ENCODE measurements around the gene RRAS. TPM values are rescaled to one million over a fixed set of nuclear protein-coding genes. Genes with fewer than 3 reads are reported as not detected.
A peak's percentile ranks its signal among the peaks of the same experiment; 100 is the strongest.

The RRAS gene
- total RNA-seq: 8.7 TPM

DNA sequence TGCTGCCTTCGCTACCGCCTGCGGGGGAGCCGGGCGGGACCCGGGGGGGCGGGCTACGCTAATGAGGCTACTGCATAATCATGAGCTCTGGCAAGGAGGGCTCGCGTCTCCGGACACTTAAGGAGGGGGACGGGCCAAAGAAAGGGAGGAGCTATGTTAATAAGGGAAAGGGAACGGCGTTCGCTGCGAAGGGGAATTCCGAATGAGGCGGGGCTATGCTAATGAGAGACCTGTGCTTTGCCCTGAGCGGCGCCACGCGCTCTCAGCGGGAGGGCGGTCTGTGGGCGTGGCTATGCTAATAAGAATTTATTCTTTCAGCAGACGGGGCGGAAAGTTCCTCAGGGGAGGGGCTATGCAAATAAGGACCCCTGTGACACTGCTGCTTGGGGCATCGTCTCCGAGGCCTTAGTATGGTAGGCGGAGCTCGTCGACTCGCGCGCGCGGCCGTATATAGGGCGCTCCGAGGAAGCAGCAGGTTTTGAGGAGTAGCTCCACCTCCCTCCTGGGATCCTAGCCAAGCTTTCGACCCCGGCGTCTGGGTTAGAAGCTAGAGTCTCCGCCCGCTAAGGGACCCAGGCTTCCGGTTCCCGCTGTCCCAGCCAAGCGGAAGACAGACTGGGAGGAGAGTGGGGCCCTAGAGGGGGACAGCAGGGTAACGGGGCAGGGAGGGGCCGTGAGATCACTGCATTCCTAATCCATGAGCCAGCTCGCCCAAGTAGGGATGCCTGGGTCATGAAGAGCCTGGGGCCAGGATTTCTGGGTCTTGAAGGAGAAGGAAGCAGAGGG lies at the start of gene RRAS:
TSS of gene RRAS (minus strand) at position 31 of the 786 bp plus-strand sequence. CDS start 45 bp downstream, outside the sequence.
- Histone ChIP-seq H3K4me1 (ENCODE audit: insufficient read depth, low read length) (peaks cover 53% of the 10 kb centered on the region), H3K4me3 (ENCODE audit: low read length) (peak within 1 kb of the TSS; percentile 44), H3K27me3 (ENCODE audit: insufficient read depth, low read length) (no peaks in the 10 kb centered on the region), H3K9me3 (ENCODE audit: low read depth, low read length) (no peaks in the 10 kb centered on the region)

DNA sequence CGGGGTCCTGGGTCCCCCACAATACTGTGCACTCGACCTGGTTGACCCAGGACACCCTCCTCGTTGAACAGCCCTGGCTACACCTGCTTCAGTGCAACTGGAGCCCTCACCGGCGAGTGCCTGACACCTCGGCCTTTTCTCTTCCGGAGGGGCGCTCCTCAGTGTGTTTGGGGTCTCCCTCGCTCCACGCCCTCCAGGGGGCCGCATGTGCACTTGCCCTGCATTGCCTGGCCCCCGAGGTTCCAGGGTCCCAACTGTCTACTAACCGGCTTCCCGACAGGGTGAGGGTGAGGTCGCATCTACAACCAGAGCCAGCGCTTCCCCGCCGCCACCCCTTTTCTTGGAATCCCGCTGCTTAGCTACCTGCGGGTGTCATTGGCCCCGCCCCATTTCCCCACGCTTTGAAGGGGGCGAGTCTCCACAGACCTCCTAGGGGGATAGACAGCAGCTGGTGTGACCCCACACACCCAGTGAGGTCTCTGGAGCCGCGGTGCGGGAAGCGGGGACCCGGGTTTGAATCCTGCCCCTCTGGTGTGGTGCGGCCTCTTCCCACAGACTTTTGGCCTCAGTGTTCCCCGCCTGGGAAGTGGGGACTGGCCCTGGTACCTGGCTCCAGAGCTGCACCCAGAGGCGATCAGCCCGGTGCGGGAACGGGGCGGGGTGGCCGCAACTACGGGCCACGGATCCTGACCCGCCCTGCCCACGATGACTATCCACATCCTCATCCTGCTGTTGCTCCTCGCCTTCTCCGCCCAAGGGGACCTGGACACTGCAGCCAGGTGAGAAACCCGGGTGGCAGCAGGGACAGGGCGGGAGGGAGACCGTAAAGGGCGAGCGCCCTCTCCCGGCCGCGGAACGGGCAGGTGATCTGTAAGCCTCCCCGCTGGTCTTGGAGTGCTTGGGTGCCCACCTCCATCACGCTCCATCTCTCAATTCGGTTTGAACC lies 49.5 kb upstream of the RRAS start, which contains the start of gene ADM5:
TSS of gene ADM5 (plus strand) at position 462 of the 946 bp plus-strand sequence. CDS start at position 706, 244 bp downstream.
- Histone ChIP-seq H3K27me3 (ENCODE audit: insufficient read depth, low read length) (peaks cover 21% of the 10 kb centered on the region), H3K4me3 (ENCODE audit: low read length) (no peak within 1 kb of the TSS), H3K9me3 (ENCODE audit: low read depth, low read length) (no peaks in the 10 kb centered on the region), H3K4me1 (ENCODE audit: insufficient read depth, low read length) (peaks cover 29% of the 10 kb centered on the region)

DNA sequence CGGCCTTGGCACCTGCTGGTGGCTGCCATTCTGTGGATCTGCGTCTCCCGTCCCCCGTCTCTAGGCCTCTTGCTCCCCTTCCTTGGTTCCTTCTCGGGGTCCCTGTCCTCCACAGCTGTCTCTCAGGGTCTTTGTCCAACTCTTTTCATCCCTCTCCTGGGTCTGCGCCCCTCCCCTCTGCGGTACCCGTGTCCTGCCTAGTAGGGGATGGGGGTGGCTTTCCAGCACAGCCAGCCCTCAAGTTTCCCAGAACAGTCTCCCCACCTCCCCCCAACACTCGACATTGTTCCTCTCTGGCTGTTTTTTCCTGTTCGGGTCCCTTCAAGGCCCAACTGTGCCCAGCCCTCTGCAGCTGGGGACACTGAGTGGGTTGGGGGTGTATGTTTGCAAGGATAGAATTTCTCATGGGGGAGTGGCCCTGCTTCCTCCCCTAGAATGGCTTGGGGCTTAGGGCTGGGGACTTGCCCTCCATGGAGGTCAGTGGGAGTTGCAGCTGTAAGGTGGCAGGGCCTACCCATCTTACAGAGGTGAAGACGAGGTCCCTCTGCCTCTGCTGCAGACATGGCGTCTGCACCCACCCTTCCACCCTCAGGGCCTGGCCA lies 48.7 kb upstream of the RRAS start:
- no peaks in the 10 kb centered on the region for H3K9me3 ChIP-seq (ENCODE audit: low read depth, low read length)
- H3K4me1 ChIP-seq (ENCODE audit: insufficient read depth, low read length): peaks cover 29% of the 10 kb centered on the region
- no peak overlapping the region for H3K4me3 ChIP-seq (ENCODE audit: low read length)
- H3K27me3 ChIP-seq (ENCODE audit: insufficient read depth, low read length): peaks cover 21% of the 10 kb centered on the region

DNA sequence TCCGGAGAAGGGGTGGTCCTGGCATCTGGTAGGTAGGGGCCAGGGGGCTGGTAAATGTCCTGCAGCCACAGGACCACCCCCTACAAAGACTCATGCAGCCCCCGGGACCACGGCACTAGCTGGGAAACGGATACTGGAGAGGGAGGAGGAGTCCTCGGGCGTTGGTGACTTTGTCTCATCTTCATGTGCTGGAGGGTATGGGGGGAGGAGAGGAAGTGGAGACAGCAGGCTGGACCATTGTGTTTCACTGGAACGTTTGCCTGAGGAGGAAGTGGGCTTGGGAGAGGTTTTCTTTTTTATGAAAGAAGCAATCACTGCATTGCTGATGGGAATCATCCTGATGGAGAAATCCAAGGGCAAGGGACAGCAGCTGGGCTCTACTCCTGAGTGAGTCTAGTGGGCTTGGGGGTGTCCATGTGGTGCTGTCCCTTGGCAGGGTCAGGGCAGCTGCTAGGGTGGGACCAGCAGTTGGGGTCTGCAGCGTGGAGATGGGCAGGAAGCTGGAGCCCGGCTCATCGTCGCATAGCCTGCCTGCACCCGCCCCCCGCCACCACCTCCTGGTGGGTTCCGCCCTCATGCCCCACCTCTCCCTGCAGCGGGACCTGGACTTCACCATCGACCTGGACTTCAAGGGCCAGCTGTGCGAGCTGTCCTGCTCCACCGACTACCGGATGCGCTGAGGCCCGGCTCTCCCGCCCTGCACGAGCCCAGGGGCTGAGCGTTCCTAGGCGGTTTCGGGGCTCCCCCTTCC lies 47.8 kb upstream of the RRAS start:
- Histone ChIP-seq H3K27me3 (ENCODE audit: insufficient read depth, low read length) (peaks cover 21% of the 10 kb centered on the region), H3K9me3 (ENCODE audit: low read depth, low read length) (no peaks in the 10 kb centered on the region), H3K4me3 (ENCODE audit: low read length) (no peak overlapping the region), H3K4me1 (ENCODE audit: insufficient read depth, low read length) (peaks cover 29% of the 10 kb centered on the region)

DNA sequence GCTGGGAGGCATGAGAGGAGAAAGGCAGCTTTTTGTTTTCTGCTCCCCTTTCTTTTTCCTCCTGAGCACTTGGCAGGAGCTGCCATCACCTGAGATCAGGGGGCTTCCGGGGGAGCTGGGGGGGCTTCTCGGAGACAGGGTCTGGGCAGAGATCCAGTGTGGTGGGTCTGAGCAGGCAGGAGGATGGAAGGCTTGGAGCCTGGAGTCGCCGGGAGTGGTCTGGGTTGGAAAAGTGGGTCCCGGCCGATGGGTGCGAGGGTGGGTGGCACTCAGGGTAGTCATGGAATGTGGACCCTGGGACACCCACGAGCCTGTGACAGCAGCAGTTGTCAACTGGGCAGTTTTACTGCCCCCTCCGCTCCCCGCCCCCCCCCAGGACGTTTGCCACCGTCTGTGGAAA lies 47.2 kb upstream of the RRAS start:
- peaks cover 21% of the 10 kb centered on the region for H3K27me3 ChIP-seq (ENCODE audit: insufficient read depth, low read length)
- no peak overlapping the region for H3K4me3 ChIP-seq (ENCODE audit: low read length)
- no peaks in the 10 kb centered on the region for H3K9me3 ChIP-seq (ENCODE audit: low read depth, low read length)
- H3K4me1 ChIP-seq (ENCODE audit: insufficient read depth, low read length): peaks cover 29% of the 10 kb centered on the region

DNA sequence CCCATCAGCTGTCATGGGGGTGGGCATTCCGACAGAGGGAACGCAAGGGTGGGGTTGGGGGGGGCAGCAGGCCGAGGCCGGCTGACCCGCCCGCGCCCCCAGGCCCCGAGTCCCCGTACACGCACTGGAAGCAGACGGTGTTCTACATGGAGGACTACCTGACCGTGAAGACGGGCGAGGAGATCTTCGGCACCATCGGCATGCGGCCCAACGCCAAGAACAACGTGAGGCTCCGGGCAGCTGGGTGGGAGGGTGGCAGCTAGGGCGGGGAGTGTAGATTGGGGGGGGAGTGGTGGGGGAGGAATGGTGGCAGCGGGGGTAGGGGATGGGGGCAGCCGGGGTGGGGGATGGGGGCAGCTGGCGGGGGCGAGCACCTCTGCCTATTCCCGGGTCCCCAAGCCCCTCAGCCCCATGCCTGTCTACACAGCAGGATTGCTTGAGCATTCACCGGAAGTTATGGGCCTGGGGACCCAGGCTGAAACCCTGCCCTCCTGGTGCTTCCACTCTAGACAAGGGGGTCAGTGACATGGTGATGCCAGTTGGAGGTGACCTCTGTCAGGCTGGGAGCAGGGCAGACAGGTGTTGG lies 46.7 kb upstream of the RRAS start:
- H3K4me3 ChIP-seq (ENCODE audit: low read length): no peak overlapping the region
- H3K9me3 ChIP-seq (ENCODE audit: low read depth, low read length): no peaks in the 10 kb centered on the region
- H3K4me1 ChIP-seq (ENCODE audit: insufficient read depth, low read length): peaks cover 27% of the 10 kb centered on the region
- H3K27me3 ChIP-seq (ENCODE audit: insufficient read depth, low read length): peaks cover 19% of the 10 kb centered on the region

DNA sequence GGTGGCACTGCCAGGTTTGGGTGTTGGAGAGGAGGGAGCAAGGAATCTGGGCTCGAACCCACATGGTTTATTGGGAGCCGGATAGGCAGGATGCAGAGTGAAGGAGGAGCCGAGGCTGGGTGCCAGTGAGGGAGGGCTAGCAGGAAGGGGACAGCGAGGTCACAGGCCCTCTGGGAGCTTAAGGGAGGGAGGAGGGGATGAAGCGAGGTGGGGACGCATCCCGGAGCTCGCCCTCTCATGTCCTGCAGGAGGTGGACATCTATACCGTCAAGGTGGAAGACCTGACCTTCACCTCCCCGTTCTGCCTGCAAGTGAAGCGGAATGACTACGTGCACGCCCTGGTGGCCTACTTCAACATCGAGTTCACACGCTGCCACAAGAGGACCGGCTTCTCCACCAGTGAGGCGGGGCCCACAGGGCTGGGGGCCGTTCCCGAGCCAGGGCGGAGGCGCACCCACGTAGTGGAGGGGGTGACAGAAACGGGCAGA lies 45.9 kb upstream of the RRAS start:
- H3K4me3 ChIP-seq (ENCODE audit: low read length): no peak overlapping the region
- peaks cover 23% of the 10 kb centered on the region for H3K4me1 ChIP-seq (ENCODE audit: insufficient read depth, low read length)
- no peaks in the 10 kb centered on the region for H3K9me3 ChIP-seq (ENCODE audit: low read depth, low read length)
- peaks cover 12% of the 10 kb centered on the region for H3K27me3 ChIP-seq (ENCODE audit: insufficient read depth, low read length)

DNA sequence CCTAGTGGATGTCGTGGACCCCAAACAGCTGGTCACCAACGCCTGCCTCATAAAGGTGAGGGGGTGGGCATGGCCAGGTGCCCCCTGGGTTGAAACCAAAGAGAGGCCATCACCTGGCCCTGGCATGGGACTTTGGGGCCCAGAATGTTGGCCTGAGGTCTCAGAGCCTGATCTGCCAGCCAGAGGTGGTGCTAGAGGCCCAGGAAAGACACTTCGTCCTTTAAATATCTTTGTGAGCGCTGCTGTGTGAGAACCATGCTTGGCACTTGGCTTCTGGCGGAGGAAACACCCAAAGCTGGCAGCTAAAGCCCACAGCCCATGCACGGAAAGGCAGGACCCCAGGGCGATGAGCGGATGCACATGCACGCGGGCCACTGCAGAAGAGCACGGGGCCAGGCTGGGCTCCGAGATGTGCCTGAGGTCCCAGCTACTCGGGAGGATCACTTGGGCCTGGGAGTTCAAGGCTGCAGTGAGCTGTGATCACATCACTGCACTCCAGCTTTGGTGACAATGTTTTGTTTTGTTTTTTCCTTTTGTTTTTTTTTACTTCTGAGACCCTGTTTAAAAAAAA lies 45.1 kb upstream of the RRAS start:
- Histone ChIP-seq H3K4me3 (ENCODE audit: low read length) (no peak overlapping the region), H3K4me1 (ENCODE audit: insufficient read depth, low read length) (peaks cover 23% of the 10 kb centered on the region), H3K9me3 (ENCODE audit: low read depth, low read length) (no peaks in the 10 kb centered on the region), H3K27me3 (ENCODE audit: insufficient read depth, low read length) (peaks cover 4% of the 10 kb centered on the region)

DNA sequence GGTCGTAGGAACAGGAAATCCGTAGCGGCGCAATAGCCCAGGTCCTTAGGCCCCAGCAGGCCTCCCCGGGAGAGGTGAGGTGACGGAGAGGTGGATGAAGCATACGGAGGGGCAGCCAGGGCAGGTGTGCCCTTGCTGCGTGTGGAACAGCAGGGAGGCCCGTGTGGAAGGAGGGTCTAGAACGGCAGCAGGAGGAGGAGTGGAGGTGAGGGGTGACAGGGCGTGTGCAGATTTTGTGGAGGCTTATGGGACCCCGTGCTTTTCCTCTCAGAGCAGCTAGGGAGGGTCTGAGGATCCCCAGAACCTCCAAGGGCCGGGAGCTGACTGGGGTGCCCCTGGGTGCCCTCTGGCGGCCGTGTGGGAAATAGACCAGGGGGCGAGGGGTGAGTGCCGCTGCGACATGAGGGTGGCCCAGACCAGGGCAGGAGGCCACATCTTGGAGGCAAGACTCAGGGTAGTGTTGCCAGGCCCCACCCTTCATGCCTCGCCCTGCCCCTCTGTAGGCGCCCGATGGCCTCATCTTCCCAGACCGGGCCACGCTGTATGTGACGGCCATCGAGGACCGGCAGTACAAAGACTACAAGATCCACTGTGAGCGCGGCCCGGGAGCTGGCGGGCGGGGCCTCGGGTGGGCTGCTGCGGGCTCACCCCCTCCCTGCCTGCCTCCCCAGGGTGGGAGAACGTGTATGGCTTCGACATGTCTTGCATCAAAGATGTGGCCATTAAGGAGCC lies 44.5 kb upstream of the RRAS start:
- H3K4me3 ChIP-seq (ENCODE audit: low read length): no peak overlapping the region
- H3K27me3 ChIP-seq (ENCODE audit: insufficient read depth, low read length): no peaks in the 10 kb centered on the region
- H3K9me3 ChIP-seq (ENCODE audit: low read depth, low read length): no peaks in the 10 kb centered on the region
- peaks cover 22% of the 10 kb centered on the region for H3K4me1 ChIP-seq (ENCODE audit: insufficient read depth, low read length)

DNA sequence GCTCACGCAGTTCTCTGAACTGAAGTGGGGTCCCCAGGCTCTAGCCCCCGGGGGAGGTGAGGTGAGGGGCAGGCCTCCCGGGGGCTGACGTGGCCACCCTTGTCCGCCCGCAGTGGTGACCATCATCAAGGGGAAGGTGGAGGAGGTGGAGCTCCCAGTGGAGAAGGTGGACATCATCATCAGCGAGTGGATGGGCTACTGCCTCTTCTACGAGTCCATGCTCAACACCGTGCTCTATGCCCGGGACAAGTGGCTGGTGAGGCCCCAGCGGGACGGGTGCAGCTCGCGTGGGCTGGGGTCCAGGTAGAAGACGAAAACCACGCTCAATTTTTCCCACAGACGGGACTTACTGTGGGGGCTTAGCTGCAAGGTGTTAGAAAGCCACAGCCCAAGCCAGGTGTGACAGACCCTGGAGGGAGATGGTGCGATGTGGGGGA lies 43.9 kb upstream of the RRAS start:
- H3K27me3 ChIP-seq (ENCODE audit: insufficient read depth, low read length): no peaks in the 10 kb centered on the region
- H3K4me1 ChIP-seq (ENCODE audit: insufficient read depth, low read length): peaks cover 26% of the 10 kb centered on the region
- H3K4me3 ChIP-seq (ENCODE audit: low read length): no peak overlapping the region
- no peaks in the 10 kb centered on the region for H3K9me3 ChIP-seq (ENCODE audit: low read depth, low read length)

DNA sequence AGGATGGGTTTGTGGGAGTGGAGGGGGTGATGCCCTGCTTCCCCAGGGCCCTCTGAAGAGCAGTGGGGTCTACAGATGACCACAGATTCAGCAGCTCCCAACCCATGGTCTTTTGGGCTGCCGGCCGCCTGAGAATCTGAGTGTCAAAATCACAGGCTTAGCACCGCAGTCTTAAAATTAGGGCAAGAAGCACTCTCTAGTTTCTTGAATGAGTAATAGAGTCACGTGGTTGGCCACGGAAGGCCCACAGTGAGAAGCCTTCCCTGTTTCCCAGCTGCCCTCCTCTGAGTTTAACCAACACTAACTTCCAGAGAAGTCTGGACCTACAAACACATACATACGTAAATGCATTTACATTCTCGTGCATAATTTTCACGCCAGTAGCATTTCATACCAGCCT lies 42.3 kb upstream of the RRAS start:
- Histone ChIP-seq H3K9me3 (ENCODE audit: low read depth, low read length) (no peaks in the 10 kb centered on the region), H3K4me1 (ENCODE audit: insufficient read depth, low read length) (peaks cover 33% of the 10 kb centered on the region), H3K4me3 (ENCODE audit: low read length) (no peak overlapping the region), H3K27me3 (ENCODE audit: insufficient read depth, low read length) (no peaks in the 10 kb centered on the region)

DNA sequence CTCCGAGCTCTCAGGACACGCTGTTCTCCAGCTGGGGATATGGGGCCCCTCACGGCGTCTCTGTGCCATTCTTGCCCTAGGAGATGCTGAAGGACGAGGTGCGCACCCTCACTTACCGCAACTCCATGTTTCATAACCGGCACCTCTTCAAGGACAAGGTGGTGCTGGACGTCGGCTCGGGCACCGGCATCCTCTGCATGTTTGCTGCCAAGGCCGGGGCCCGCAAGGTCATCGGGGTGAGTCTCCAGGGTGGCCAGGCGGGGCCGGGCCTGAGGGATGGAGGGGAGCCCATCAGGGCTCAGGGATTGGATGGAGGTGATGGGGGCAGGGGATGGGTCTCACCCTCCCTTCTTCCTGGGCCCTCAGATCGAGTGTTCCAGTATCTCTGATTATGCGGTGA lies 41.9 kb upstream of the RRAS start:
- Histone ChIP-seq H3K4me1 (ENCODE audit: insufficient read depth, low read length) (peaks cover 33% of the 10 kb centered on the region), H3K27me3 (ENCODE audit: insufficient read depth, low read length) (no peaks in the 10 kb centered on the region), H3K9me3 (ENCODE audit: low read depth, low read length) (no peaks in the 10 kb centered on the region), H3K4me3 (ENCODE audit: low read length) (no peak overlapping the region)
